CD4-positive, alpha-beta T cell (primary cell): ENCODE data around the gene KLHL2. TPM values are rescaled to one million over a fixed set of nuclear protein-coding genes. Genes with fewer than 3 reads are reported as not detected.

ENCODE experiments used
- ATAC-seq: fragments of 200-7000 bp; cut with Tn5 transposase; one replicate; pipeline ENCODE4 v1.10.0; 2022; ENCODE audit warnings: mild to moderate bottlenecking; ENCODE audit not compliant: poor library complexity
- CTCF ChIA-PET: fragments of 350-600 bp; sonication (Branson Sonifier 250); formaldehyde crosslinking; loops from one replicate; lab custom pipeline; 2021; ENCODE audit warnings: antibody characterized with exemption, inconsistent platforms; lab: Charles Lee
- POLR2A ChIA-PET: fragments of 350-600 bp; sonication (Branson Sonifier 250); formaldehyde crosslinking; loops from one replicate; lab custom pipeline; 2021; ENCODE audit warnings: antibody characterized with exemption, inconsistent platforms; lab: Charles Lee
- DNase-seq, 14 experiments: peaks; one replicate each; pipeline ENCODE4 v3.0.0-alpha.2; 2013 to 2020; ENCODE audit warnings: mixed read lengths in 2 of 14
- H3K27ac ChIP-seq, 2 donors: one replicate each; pipeline versions ENCODE4 v1.5.1 to v1.7.0; 2013; ENCODE audit warnings: low read length in 2 of 2, low read depth in 1 of 2, mild to moderate bottlenecking in 1 of 2
- H3K27me3 ChIP-seq, 2 experiments: 1 replicate in 1 of 2; 2 replicates in 1 of 2; pipeline versions ENCODE4 v1.6.1 to v1.7.0; 2013; ENCODE audit warnings: low read length in 2 of 2, control low read depth in 1 of 2, mild to moderate bottlenecking in 1 of 2, moderate library complexity in 1 of 2; ENCODE audit not compliant: insufficient read depth in 2 of 2, control insufficient read depth in 1 of 2
- H3K36me3 ChIP-seq: one replicate; pipeline ENCODE4 v1.6.1; 2013; ENCODE audit warnings: low read length, control low read depth; ENCODE audit not compliant: insufficient read depth
- H3K4me1 ChIP-seq: one replicate; pipeline ENCODE4 v1.6.1; 2013; ENCODE audit warnings: low read length, control low read depth; ENCODE audit not compliant: insufficient read depth
- H3K4me3 ChIP-seq: one replicate; pipeline ENCODE4 v1.5.1; 2013; ENCODE audit warnings: mild to moderate bottlenecking, low read length, moderate library complexity
- H3K9me3 ChIP-seq, 2 experiments: 1 replicate in 1 of 2; 2 replicates in 1 of 2; pipeline versions ENCODE4 v1.6.1 to v1.7.0; 2013; ENCODE audit warnings: low read length in 2 of 2, mild to moderate bottlenecking in 2 of 2, control low read depth in 1 of 2, moderate library complexity in 1 of 2; ENCODE audit not compliant: control insufficient read depth in 1 of 2, insufficient read depth in 1 of 2
- H3K27ac Mint-ChIP-seq: one replicate; pipeline ENCODE4 v1.8.0; 2020; ENCODE audit warnings: mixed read lengths
- H3K27me3 Mint-ChIP-seq: one replicate; pipeline ENCODE4 v1.8.0; 2021; ENCODE audit warnings: mixed read lengths
- H3K36me3 Mint-ChIP-seq: one replicate; pipeline ENCODE4 v1.8.0; 2021; ENCODE audit warnings: low read depth, mixed read lengths
- H3K4me1 Mint-ChIP-seq: one replicate; pipeline ENCODE4 v1.8.0; 2021; ENCODE audit warnings: low read depth, mixed read lengths
- H3K4me3 Mint-ChIP-seq: one replicate; pipeline ENCODE4 v1.8.0; 2020; ENCODE audit warnings: mild to moderate bottlenecking, mixed read lengths
- H3K9me3 Mint-ChIP-seq: one replicate; pipeline ENCODE4 v1.8.0; 2020; ENCODE audit warnings: mixed read lengths
- intact Hi-C, 2 experiments: fragments of 100-400 bp; cut with DNase I in 1 of 2; cut with micrococcal nuclease in 1 of 2; formaldehyde crosslinking; loops; one replicate each; pipeline versions ENCODE4 v1.15.1 to v1.9.0; 2023 to 2025; cut with DNase I, micrococcal nuclease
- total RNA-seq, 174 experiments: library from RNA in 2 of 174; stranded (reverse) in 2 of 174; gene quantifications; one replicate each; pipeline ENCODE4 v1.2.3 and lab custom pipeline; 2021 to 2026
- TF ChIP-seq, protein P1 (sequence below): fragments of 200-600 bp; IDR thresholded peaks from one replicate; pipeline ENCODE4 v1.8.0; 2022; ENCODE audit warnings: antibody characterized with exemption, mild to moderate bottlenecking

KLHL2 gene
- total RNA-seq, 2 experiments from 2014 or later = 19.9 to 20.0 TPM

DNA sequence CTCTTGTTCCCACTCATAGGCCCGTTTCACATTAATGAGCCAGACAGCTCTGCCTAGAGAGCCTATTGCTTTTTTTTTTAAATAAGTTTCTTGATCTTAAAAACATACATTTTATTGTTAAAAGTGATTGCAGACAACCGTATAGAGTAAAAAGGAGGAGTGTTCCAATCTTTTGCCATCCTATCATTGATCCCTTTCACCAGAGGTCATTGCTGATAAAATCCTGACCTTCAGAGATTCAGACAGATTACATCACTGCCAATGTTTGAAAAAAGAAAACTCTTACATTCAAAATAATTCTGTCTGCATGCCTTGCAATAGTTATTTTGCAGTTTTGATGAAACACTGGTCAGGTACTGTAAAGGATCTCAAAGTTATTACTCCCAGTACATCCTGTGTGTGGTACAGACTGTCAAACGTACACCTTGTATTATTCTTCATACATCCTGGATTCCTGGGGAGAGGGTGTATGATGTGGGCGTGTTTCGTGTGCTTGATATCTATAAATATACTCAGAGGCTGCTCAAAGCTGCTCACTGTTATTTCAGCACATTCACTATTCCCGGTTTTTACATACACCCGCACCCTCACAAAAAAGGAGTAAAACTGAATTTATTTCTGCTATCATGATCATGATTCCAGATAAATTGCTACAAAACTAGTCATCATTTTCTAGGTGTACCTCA lies 15.4 kb upstream of the KLHL2 start:
- ATAC-seq = no peak
- H3K4me1 ChIP-seq = no peaks in the 10 kb centered on the region
- H3K27ac ChIP-seq = no peak overlapping the region
- ChIA-PET POLR2A (no interaction called here), CTCF (no interaction called here)
- H3K27ac Mint-ChIP-seq = no peak overlapping the region
- H3K36me3 Mint-ChIP-seq = no peaks in the 10 kb centered on the region
- H3K4me1 Mint-ChIP-seq = no peaks in the 10 kb centered on the region
- H3K36me3 ChIP-seq = no peaks in the 10 kb centered on the region
- intact Hi-C loops = no loop called here
- H3K9me3 ChIP-seq = no peaks in the 10 kb centered on the region
- DNase-seq = no peak
- no peak overlapping the region for H3K4me3 ChIP-seq
- no peaks in the 10 kb centered on the region for H3K27me3 ChIP-seq
- H3K9me3 Mint-ChIP-seq = no peaks in the 10 kb centered on the region
- H3K27me3 Mint-ChIP-seq = no peaks in the 10 kb centered on the region
- TF ChIP-seq, protein P1, sequence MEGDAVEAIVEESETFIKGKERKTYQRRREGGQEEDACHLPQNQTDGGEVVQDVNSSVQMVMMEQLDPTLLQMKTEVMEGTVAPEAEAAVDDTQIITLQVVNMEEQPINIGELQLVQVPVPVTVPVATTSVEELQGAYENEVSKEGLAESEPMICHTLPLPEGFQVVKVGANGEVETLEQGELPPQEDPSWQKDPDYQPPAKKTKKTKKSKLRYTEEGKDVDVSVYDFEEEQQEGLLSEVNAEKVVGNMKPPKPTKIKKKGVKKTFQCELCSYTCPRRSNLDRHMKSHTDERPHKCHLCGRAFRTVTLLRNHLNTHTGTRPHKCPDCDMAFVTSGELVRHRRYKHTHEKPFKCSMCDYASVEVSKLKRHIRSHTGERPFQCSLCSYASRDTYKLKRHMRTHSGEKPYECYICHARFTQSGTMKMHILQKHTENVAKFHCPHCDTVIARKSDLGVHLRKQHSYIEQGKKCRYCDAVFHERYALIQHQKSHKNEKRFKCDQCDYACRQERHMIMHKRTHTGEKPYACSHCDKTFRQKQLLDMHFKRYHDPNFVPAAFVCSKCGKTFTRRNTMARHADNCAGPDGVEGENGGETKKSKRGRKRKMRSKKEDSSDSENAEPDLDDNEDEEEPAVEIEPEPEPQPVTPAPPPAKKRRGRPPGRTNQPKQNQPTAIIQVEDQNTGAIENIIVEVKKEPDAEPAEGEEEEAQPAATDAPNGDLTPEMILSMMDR = no peak
- no peak overlapping the region for H3K4me3 Mint-ChIP-seq

DNA sequence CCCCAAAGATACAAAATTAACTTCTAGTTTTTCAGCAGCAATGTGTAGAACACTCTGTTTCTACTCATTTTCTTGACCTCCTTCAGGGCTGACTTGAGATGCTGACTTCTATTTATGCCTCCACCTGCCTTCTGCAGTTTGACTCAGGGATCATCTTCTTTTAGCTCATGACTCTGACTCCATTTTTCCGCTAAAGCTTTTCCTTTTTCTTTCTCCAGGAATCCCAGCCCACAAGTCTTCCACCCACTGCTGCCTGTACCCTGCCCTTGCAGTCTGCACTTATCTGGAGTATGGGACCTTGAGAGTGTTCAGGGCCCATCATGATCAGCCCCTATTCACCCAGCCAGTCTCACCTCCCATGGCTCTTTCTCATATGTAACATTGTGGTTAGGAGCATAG lies 14.9 kb upstream of the KLHL2 start:
- DNase-seq (no peak), ATAC-seq (no peak)
- no peaks in the 10 kb centered on the region for H3K36me3 Mint-ChIP-seq
- no peaks in the 10 kb centered on the region for H3K27me3 Mint-ChIP-seq
- H3K36me3 ChIP-seq = no peaks in the 10 kb centered on the region
- no peaks in the 10 kb centered on the region for H3K4me1 Mint-ChIP-seq
- H3K4me1 ChIP-seq = no peaks in the 10 kb centered on the region
- no peak overlapping the region for H3K4me3 ChIP-seq
- no peak overlapping the region for H3K27ac Mint-ChIP-seq
- intact Hi-C loops = no loop called here
- H3K9me3 ChIP-seq = no peaks in the 10 kb centered on the region
- no peaks in the 10 kb centered on the region for H3K27me3 ChIP-seq
- H3K27ac ChIP-seq = no peak overlapping the region
- H3K9me3 Mint-ChIP-seq = no peaks in the 10 kb centered on the region
- TF ChIP-seq, protein P1 = no peak
- no peak overlapping the region for H3K4me3 Mint-ChIP-seq
- CTCF ChIA-PET = no interaction called here
- POLR2A ChIA-PET = no interaction called here

DNA sequence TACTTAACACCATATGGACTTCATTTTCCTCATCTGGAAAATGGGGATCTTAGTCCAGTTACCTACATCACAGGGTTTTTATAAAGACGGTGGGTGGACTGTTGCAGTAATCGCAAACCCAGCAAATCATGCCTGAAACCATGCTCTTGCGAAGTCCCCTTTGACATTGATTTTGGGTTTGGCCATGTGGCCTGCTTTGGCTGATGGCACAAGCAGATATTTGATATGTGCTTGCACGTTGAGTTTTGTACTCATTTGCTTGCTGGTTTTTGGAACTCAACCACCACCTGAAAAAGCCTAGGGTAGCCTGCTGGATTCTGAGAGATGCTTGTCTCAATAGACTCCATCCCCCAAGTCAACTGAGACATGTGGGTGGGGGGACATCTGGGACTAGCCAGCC lies 14.4 kb upstream of the KLHL2 start:
- no peaks in the 10 kb centered on the region for H3K9me3 Mint-ChIP-seq
- Histone ChIP-seq H3K27ac (no peak overlapping the region), H3K9me3 (no peaks in the 10 kb centered on the region), H3K4me1 (no peaks in the 10 kb centered on the region), H3K27me3 (no peaks in the 10 kb centered on the region), H3K4me3 (no peak overlapping the region), H3K36me3 (no peaks in the 10 kb centered on the region)
- no peaks in the 10 kb centered on the region for H3K27me3 Mint-ChIP-seq
- intact Hi-C loops = no loop called here
- H3K36me3 Mint-ChIP-seq = no peaks in the 10 kb centered on the region
- H3K27ac Mint-ChIP-seq = no peak overlapping the region
- DNase-seq (no peak), ATAC-seq (no peak)
- ChIA-PET CTCF (no interaction called here), POLR2A (no interaction called here)
- TF ChIP-seq, protein P1 = no peak
- H3K4me1 Mint-ChIP-seq = no peaks in the 10 kb centered on the region
- no peak overlapping the region for H3K4me3 Mint-ChIP-seq
